GM12878 (cell line): ENCODE measurements around the gene DOCK1. TPM values are rescaled to one million over a fixed set of nuclear protein-coding genes. Genes with fewer than 3 reads are reported as not detected.

Experiments used
- ATAC-seq: fragments of 200-7000 bp; cut with Tn5 transposase; 3 replicates; pipeline ENCODE4 v1.9.1; 2020; ENCODE audit warnings: mild to moderate bottlenecking, moderate library complexity
- BruUV-seq: library from RNA; stranded (reverse); fragments of 400-500 nt; replicated peaks from 2 replicates; lab custom pipeline; 2021; lab: Mats Ljungman, UMichigan
- CTCF ChIA-PET: fragments of 300-600 bp; sonication (Branson Sonifier 250); formaldehyde crosslinking; extraction: SDS; loops from one replicate; lab custom pipeline; 2021; ENCODE audit warnings: inconsistent platforms; lab: Yijun Ruan, JAX
- POLR2A ChIA-PET: fragments of 350-600 bp; formaldehyde crosslinking; extraction: SDS; loops from one replicate; lab custom pipeline; 2021; ENCODE audit warnings: inconsistent platforms; lab: Charles Lee
- RAD21 ChIA-PET: fragments of 300-600 bp; sonication (Branson Sonifier 250); formaldehyde crosslinking; loops from one replicate; lab custom pipeline; 2023; ENCODE audit warnings: antibody characterized with exemption; ENCODE audit not compliant: unreplicated experiment; lab: Charles Lee
- SMC1A ChIA-PET: fragments of 300-600 bp; sonication (Branson Sonifier 250); formaldehyde crosslinking; loops from one replicate; lab custom pipeline; 2023; ENCODE audit not compliant: unreplicated experiment, uncharacterized antibody; lab: Charles Lee
- DNase-seq: peaks from one replicate; pipeline ENCODE4 v3.0.0-alpha.2; 2011; ENCODE audit warnings: low read depth, low spot score
- FAIRE-seq: peaks from 3 replicates; lab custom pipeline; 2011; peaks lifted over from hg19 to GRCh38; lab: Jason Lieb, UNC
- H2AFZ ChIP-seq: 2 replicates; pipeline ENCODE4 v1.6.0; 2011; ENCODE audit warnings: low read depth, low read length, control low read depth; ENCODE audit not compliant: control insufficient read depth
- H3K27ac ChIP-seq: 2 replicates; pipeline ENCODE4 v1.5.1; 2011; ENCODE audit warnings: control low read depth; ENCODE audit not compliant: control insufficient read depth, insufficient read depth
- H3K27me3 ChIP-seq, 2 experiments: replicated peaks in 1 of 2; 2 replicates each; pipeline versions ENCODE4 v1.6.0 to v1.6.1; 2011; ENCODE audit warnings: low read length in 1 of 2; ENCODE audit not compliant: control insufficient read depth in 2 of 2, insufficient read depth in 2 of 2
- H3K36me3 ChIP-seq, 2 experiments: 2 replicates each; pipeline ENCODE4 v1.5.1; 2011; ENCODE audit warnings: low read length in 1 of 2; ENCODE audit not compliant: control insufficient read depth in 2 of 2, insufficient read depth in 2 of 2
- H3K4me1 ChIP-seq: 2 replicates; pipeline ENCODE4 v1.6.1; 2011; ENCODE audit warnings: mild to moderate bottlenecking, low read length, moderate library complexity, mixed read lengths; ENCODE audit not compliant: control insufficient read depth, insufficient read depth
- H3K4me2 ChIP-seq: 2 replicates; pipeline ENCODE4 v1.6.0; 2011; ENCODE audit warnings: control low read depth; ENCODE audit not compliant: control insufficient read depth, insufficient read depth
- H3K4me3 ChIP-seq: fragments of 200-600 bp; sonication (generic); 2 replicates; pipeline ENCODE4 v1.5.1; 2016
- H3K79me2 ChIP-seq: 2 replicates; pipeline ENCODE4 v1.6.0; 2011; ENCODE audit warnings: low read length; ENCODE audit not compliant: control insufficient read depth, insufficient read depth
- H3K9ac ChIP-seq: 2 replicates; pipeline ENCODE4 v1.8.0; 2011; ENCODE audit warnings: low read length, control low read depth, mixed read lengths; ENCODE audit not compliant: control insufficient read depth, insufficient read depth
- H3K9me3 ChIP-seq: replicated peaks from 3 replicates; pipeline ENCODE4 v1.5.1; 2011; ENCODE audit warnings: mild to moderate bottlenecking, low read length; ENCODE audit not compliant: control insufficient read depth, insufficient read depth
- H4K20me1 ChIP-seq: 2 replicates; pipeline ENCODE4 v1.6.0; 2011; ENCODE audit not compliant: control insufficient read depth, insufficient read depth
- ATF2 ChIP-seq: IDR thresholded peaks from 2 replicates; pipeline ENCODE4 v1.6.1; 2012; ENCODE audit warnings: low read length, inconsistent platforms
- CBX5 ChIP-seq: sonication (generic); IDR thresholded peaks from 2 replicates; pipeline ENCODE4 v1.6.1; 2016; ENCODE audit warnings: low read depth, moderate library complexity, mild to moderate bottlenecking, inconsistent platforms
- CREB1 ChIP-seq: IDR thresholded peaks from 2 replicates; pipeline ENCODE4 v1.6.1; 2012; ENCODE audit warnings: low read depth, mild to moderate bottlenecking, inconsistent platforms
- ELK1 ChIP-seq: IDR thresholded peaks from 2 replicates; pipeline ENCODE4 v1.6.1; 2012; ENCODE audit warnings: low read depth, low read length, improper control_type of control experiment
- GATAD2B ChIP-seq: fragments of 450-650 bp; conservative IDR thresholded peaks from 2 replicates; pipeline ENCODE4 v1.6.1; 2017; ENCODE audit warnings: low read depth, mild to moderate bottlenecking, moderate library complexity
- MLLT1 ChIP-seq: fragments of 450-650 bp; IDR thresholded peaks from 2 replicates; pipeline ENCODE4 v1.6.1; 2016; ENCODE audit warnings: mild to moderate bottlenecking
- PAX8 ChIP-seq: fragments of 450-650 bp; IDR thresholded peaks from 2 replicates; pipeline ENCODE4 v1.6.1; 2017; ENCODE audit warnings: mild to moderate bottlenecking, moderate library complexity
- POLR2AphosphoS5 ChIP-seq: IDR thresholded peaks from 2 replicates; pipeline ENCODE4 v1.6.1; 2011; ENCODE audit warnings: mild to moderate bottlenecking, low read length, inconsistent platforms
- RFX5 ChIP-seq: IDR thresholded peaks from 2 replicates; pipeline ENCODE4 v1.6.1; 2011; ENCODE audit warnings: low read depth, low read length, improper control_type of control experiment
- SIX5 ChIP-seq: IDR thresholded peaks from 2 replicates; pipeline ENCODE4 v1.6.1; 2011; ENCODE audit warnings: mild to moderate bottlenecking, low read depth, low read length, moderate library complexity; ENCODE audit not compliant: severe bottlenecking
- SUPT20H ChIP-seq: IDR thresholded peaks from 2 replicates; pipeline ENCODE4 v1.6.1; 2011; ENCODE audit warnings: low read depth, mild to moderate bottlenecking, low read length, moderate library complexity, borderline replicate concordance; ENCODE audit not compliant: control insufficient read depth
- USF2 ChIP-seq: IDR thresholded peaks from 2 replicates; pipeline ENCODE4 v1.6.1; 2011; ENCODE audit warnings: low read depth, low read length, improper control_type of control experiment, borderline replicate concordance
- YY1 ChIP-seq: IDR thresholded peaks from 2 replicates; pipeline ENCODE4 v1.6.1; 2011; ENCODE audit warnings: low read depth, mild to moderate bottlenecking, low read length
- ZNF24 ChIP-seq: fragments of 450-650 bp; IDR thresholded peaks from 2 replicates; pipeline ENCODE4 v1.6.1; 2017; ENCODE audit warnings: antibody characterized with exemption, mild to moderate bottlenecking
- ZSCAN29 ChIP-seq: fragments of 450-650 bp; IDR thresholded peaks from 2 replicates; pipeline ENCODE4 v1.6.1; 2017; ENCODE audit warnings: mild to moderate bottlenecking, moderate library complexity
- WGBS: methylation state at CpG from one replicate; pipeline ENCODE4 v1.1.6; 2016; ENCODE audit warnings: low lambda C conversion rate; ENCODE audit not compliant: insufficient replicate concordance, insufficient coverage; ENCODE audit errors: missing lambda C conversion rate; 5-methylcytosine and 5-hydroxymethylcytosine counted together
- in situ Hi-C: fragments of 300-500 bp; cut with MboI; formaldehyde crosslinking; loops from 9 replicates; pipeline ENCODE4 v1.14.3; 2018; ENCODE audit warnings: mixed read lengths
- intact Hi-C: fragments of 100-400 bp; cut with micrococcal nuclease; formaldehyde crosslinking; loops from one replicate; pipeline ENCODE4 v1.14.2; 2022; ENCODE audit not compliant: unreplicated experiment
- polyA plus RNA-seq, 11 experiments: library from polyadenylated mRNA; depleted of rRNA in 4 of 11; unstranded in 6 of 11; stranded (reverse) in 5 of 11; fragments of >200 nt; fragmentation: Nextera tagmentation in 4 of 11; fragmentation: Illumina TruSeq in 1 of 11; extraction: Ambion mirVana in 4 of 11; extraction: Trizol in 1 of 11; gene quantifications; 1 replicate in 1 of 11; 2 replicates in 10 of 11; pipeline versions ENCODE4 v1.2.1 to v1.2.3, GENCODE V29; 2011 to 2016; ENCODE audit warnings: inconsistent platforms in 2 of 11, missing spikeins in 2 of 11, low read depth in 1 of 11
- total RNA-seq, 4 experiments: library from RNA; depleted of rRNA in 3 of 4; stranded (reverse); fragments of >200 nt in 3 of 4; fragmentation: Illumina TruSeq in 1 of 4; extraction: Trizol in 1 of 4; gene quantifications; 2 replicates each; pipeline versions ENCODE4 v1.2.1 to v1.2.3, GENCODE V29; 2013 to 2021

Gene DOCK1
- total and polyA plus RNA-seq, 10 of the 15 experiments (the other 5 are each of a cell fraction or from before 2014, with no cell fraction given): 0.05 to 0.18 TPM; not detected in 8

- H3K27ac ChIP-seq: no peak overlapping the region
- intact Hi-C loops: no loop called here
- DNase-seq (no peak), FAIRE-seq (no peak), ATAC-seq (no peak)
- no peaks in the 10 kb centered on the region for H4K20me1 ChIP-seq
- H3K36me3 ChIP-seq: no peaks in the 10 kb centered on the region
- ChIA-PET SMC1A (interaction anchor here (1.5 kb wide), 1 partner anchor 38 kb away, joined by 3 read pairs; no protein-coding TSS in a partner anchor), RAD21 (no interaction called here), CTCF (no interaction called here), POLR2A (no interaction called here)
- BruUV-seq: no TSS peak
- H3K9ac ChIP-seq: no peak overlapping the region
- no peaks in the 10 kb centered on the region for H3K27me3 ChIP-seq
- H3K4me1 ChIP-seq: no peaks in the 10 kb centered on the region
- H3K4me3 ChIP-seq: no peak overlapping the region
- in situ Hi-C loops: no loop called here
- no peak overlapping the region for H3K4me2 ChIP-seq
- H3K9me3 ChIP-seq: no peaks in the 10 kb centered on the region
- no peak for TF ChIP-seq ZNF24
- no peak for TF ChIP-seq POLR2AphosphoS5
- no peak overlapping the region for H2AFZ ChIP-seq
- no peaks in the 10 kb centered on the region for H3K79me2 ChIP-seq
- WGBS: 13% methylated on average over 7 of the region's 7 CpGs
Observed at GRCh38 chr10:127186813-127187212, 281.6 kb downstream of the DOCK1 start.

- intact Hi-C loops: no loop called here
- CTCF ChIA-PET: no interaction called here
- POLR2A ChIA-PET: no interaction called here
Observed at GRCh38 chr10:127189226-127189625, 284.0 kb downstream of the DOCK1 start.

More at GRCh38 chr10:127189226-127189625, 284.0 kb downstream of the DOCK1 start:
- Histone ChIP-seq H3K9me3 (no peaks in the 10 kb centered on the region), H3K36me3 (no peaks in the 10 kb centered on the region), H4K20me1 (no peaks in the 10 kb centered on the region), H3K4me2 (no peak overlapping the region), H3K27ac (no peak overlapping the region), H2AFZ (no peak overlapping the region), H3K79me2 (no peaks in the 10 kb centered on the region), H3K27me3 (no peaks in the 10 kb centered on the region), H3K4me1 (no peaks in the 10 kb centered on the region), H3K9ac (no peak overlapping the region), H3K4me3 (no peak overlapping the region)
- TF ChIP-seq SIX5: no peak
- no peak for TF ChIP-seq ELK1
- no peak for TF ChIP-seq MLLT1
- TF ChIP-seq CBX5: no peak
- no peak for TF ChIP-seq ATF2
- no peak for TF ChIP-seq GATAD2B
- TF ChIP-seq SUPT20H: no peak
- TF ChIP-seq USF2: no peak
- TF ChIP-seq YY1: no peak
- no peak for TF ChIP-seq PAX8
- no peak for TF ChIP-seq CREB1
- TF ChIP-seq ZSCAN29: no peak
- no peak for TF ChIP-seq RFX5
- no peak for ATAC-seq
- ChIA-PET RAD21 (no interaction called here), SMC1A (interaction anchor here (0.8 kb wide), 1 partner anchor 35 kb away, joined by 3 read pairs; no protein-coding TSS in a partner anchor)
- in situ Hi-C loops: no loop called here
- no TSS peak for BruUV-seq
- no peak for FAIRE-seq
- DNase-seq: no peak
